Measurements from ENCODE around the gene MYH11. TPM values are rescaled to one million over a fixed set of nuclear protein-coding genes. Genes with fewer than 3 reads are reported as not detected.
A peak's percentile ranks its signal among the peaks of the same experiment; 100 is the strongest.

MYH11 gene
- total RNA-seq, 3 donors from 2014 or later: 11.7 to 144 (median 96.6) TPM

DNA sequence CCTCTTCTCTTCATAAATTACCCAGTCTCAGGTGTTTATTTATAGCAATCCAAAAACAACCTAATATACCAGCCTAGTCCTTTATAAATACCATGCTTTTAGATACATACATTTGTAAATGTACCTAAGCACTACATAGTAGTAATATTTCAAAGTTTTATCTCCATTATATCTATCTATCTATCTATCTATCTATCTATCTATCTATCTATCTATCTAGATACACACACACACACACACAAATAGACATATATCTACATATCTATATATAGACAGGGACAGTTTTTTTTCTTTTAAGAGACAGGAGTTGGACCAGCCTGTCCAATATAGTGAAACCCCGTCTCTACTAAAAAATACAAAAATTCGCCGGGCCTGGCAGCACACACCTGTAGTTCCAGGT, 25.7 kb upstream of the MYH11 start:
- Histone ChIP-seq H3K9me3 (no peaks in the 10 kb centered on the region), H3K4me3 (no peak overlapping the region), H3K27ac (no peak overlapping the region), H3K36me3 (no peaks in the 10 kb centered on the region), H3K27me3 (no peaks in the 10 kb centered on the region), H3K4me1 (peaks cover 0 to 7% of the 10 kb centered on the region in 2 donors)
- no peak for DNase-seq (ENCODE audit: low spot score in 2 of 2)
- intact Hi-C loops (cut with DNase I; ENCODE audit: low total_unique reads): loop anchor here (10.0 kb wide), 1 partner anchor 72 kb away; no protein-coding TSS in a partner anchor
- TF ChIP-seq POLR2AphosphoS5 (IDR thresholded peaks at IDR 0.05) (no peak), POLR2A (IDR thresholded peaks at IDR 0.05) (no peak)
- TF ChIP-seq, protein P1, sequence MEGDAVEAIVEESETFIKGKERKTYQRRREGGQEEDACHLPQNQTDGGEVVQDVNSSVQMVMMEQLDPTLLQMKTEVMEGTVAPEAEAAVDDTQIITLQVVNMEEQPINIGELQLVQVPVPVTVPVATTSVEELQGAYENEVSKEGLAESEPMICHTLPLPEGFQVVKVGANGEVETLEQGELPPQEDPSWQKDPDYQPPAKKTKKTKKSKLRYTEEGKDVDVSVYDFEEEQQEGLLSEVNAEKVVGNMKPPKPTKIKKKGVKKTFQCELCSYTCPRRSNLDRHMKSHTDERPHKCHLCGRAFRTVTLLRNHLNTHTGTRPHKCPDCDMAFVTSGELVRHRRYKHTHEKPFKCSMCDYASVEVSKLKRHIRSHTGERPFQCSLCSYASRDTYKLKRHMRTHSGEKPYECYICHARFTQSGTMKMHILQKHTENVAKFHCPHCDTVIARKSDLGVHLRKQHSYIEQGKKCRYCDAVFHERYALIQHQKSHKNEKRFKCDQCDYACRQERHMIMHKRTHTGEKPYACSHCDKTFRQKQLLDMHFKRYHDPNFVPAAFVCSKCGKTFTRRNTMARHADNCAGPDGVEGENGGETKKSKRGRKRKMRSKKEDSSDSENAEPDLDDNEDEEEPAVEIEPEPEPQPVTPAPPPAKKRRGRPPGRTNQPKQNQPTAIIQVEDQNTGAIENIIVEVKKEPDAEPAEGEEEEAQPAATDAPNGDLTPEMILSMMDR (IDR thresholded peaks at IDR 0.05): no peak

DNA sequence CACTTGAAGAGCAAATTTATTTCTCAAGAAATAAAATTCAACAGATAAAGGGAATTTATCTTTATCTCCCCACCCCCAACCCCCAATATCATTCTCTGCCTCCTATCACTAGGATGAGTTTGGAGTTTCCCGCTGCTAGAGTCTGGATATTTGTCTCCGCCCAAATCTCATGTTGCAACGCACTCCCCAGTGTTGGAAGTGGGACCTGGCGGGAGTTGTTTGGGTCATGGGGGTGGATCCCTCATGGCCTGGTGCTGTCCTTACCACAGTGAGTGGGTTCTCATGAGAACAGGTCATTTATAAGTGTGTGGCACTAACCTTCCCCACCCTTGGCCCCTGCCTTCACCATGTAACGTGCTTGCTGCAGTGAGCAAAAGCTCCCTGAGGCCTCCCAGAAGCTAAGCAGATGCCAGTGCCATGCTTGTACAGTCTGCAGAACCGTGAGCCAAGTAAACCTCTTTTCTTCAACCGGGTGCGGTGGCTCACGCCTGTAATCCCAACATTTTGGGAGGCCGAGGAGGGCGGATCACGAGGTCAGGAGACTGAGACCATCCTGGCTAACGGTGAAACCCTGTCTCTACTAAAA, 25.1 kb upstream of the MYH11 start:
- no peaks in the 10 kb centered on the region for H3K4me1 ChIP-seq
- no peak overlapping the region for H3K27ac ChIP-seq

DNA sequence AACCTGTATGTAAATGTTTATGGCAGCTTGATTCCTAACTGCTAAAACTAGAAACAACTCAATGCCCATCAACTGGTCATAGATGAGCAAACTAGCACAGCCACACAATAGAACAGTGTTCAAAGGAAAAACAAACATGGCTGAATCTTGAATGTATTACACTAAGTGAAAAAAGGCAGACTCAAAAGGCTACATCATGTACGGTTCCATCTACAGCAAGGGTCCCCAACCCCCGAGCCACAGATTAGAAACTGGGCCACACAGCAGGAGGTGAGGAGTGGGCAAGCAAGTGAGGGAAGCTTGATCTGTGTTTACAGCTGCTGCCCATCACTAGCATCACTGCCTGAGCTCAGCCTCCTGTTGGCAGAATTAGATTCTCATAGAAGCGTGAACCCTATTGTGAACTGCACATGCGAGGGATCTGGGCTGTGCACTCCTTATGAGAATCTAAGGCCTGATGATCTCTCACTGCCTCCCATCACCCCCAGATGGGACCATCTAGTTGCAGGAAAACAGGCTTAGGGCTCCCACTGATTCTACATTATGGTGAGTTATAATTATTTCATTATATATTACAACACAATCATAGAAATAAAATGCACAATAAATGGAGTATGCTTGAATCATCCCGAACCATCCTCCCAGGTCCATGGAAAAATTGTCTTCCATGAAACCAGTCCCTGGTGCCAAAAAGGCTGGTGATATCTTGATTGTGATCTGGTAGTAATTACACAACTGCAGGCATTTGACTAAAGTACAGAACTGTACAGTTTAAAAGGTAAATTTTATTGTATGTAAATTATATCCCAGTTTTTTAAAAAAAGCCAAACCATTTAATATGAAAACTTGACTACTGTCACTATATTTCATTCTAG, 23.8 kb upstream of the MYH11 start:
- Histone ChIP-seq H3K9me3 (no peaks in the 10 kb centered on the region), H3K27ac (no peak overlapping the region), H3K4me3 (no peak overlapping the region), H3K36me3 (no peaks in the 10 kb centered on the region), H3K4me1 (no peaks in the 10 kb centered on the region), H3K27me3 (no peaks in the 10 kb centered on the region)
- TF ChIP-seq, protein P1 (IDR thresholded peaks at IDR 0.05): no peak
- intact Hi-C loops (cut with DNase I; ENCODE audit: low total_unique reads): loop anchor here (10.0 kb wide), 1 partner anchor 74 kb away; no protein-coding TSS in a partner anchor
- DNase-seq (ENCODE audit: low spot score in 2 of 2): no peak

More for the DNA sequence above, 25.1 kb upstream of the MYH11 start:
- Histone ChIP-seq H3K9me3 (no peaks in the 10 kb centered on the region), H3K27me3 (no peaks in the 10 kb centered on the region), H3K36me3 (no peaks in the 10 kb centered on the region), H3K4me3 (no peak overlapping the region)
- no peak for DNase-seq (ENCODE audit: low spot score in 2 of 2)
- TF ChIP-seq, protein P1 (IDR thresholded peaks at IDR 0.05): no peak
- TF ChIP-seq POLR2A (IDR thresholded peaks at IDR 0.05) (no peak), POLR2AphosphoS5 (IDR thresholded peaks at IDR 0.05) (no peak)
- intact Hi-C loops (cut with DNase I; ENCODE audit: low total_unique reads): loop anchor here (10.0 kb wide), 1 partner anchor 73 kb away; no protein-coding TSS in a partner anchor

DNA sequence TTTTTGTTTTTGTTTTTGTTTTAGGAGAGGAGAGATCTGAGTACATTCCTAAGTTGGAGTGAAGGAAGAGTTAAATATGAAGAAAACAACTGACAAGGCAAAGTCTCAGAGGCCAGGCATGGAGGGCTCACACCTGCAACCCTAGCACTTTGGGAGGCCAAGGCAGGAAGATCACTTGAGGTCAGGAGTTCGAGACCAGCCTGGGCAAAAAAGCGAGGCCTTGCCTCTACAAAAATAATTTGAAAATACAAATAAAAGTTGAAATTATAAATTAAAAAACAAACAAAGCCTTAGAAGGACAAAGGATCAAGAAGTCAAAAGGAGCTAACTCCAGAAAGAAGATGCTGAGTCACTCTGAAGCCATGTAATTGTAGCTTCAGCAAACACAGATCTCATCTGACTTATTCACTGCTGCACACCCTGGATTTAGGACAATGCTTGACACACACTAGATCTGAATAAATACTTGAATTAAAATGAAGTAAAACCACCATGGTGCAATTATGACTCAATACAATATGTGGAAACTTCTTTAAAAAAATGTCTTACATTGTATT, 22.5 kb upstream of the MYH11 start:
- TF ChIP-seq POLR2AphosphoS5 (IDR thresholded peaks at IDR 0.05) (no peak), POLR2A (IDR thresholded peaks at IDR 0.05) (no peak)
- TF ChIP-seq, protein P1 (IDR thresholded peaks at IDR 0.05): no peak
- DNase-seq (ENCODE audit: low spot score in 2 of 2): no peak
- peak overlapping the region in 1 of 2 donors; percentile 8 for H3K27ac ChIP-seq
- H3K9me3 ChIP-seq: no peaks in the 10 kb centered on the region
- no peaks in the 10 kb centered on the region for H3K4me1 ChIP-seq
- intact Hi-C loops (cut with DNase I; ENCODE audit: low total_unique reads): no loop called here
- H3K36me3 ChIP-seq: no peaks in the 10 kb centered on the region
- no peaks in the 10 kb centered on the region for H3K27me3 ChIP-seq
- no peak overlapping the region for H3K4me3 ChIP-seq

DNA sequence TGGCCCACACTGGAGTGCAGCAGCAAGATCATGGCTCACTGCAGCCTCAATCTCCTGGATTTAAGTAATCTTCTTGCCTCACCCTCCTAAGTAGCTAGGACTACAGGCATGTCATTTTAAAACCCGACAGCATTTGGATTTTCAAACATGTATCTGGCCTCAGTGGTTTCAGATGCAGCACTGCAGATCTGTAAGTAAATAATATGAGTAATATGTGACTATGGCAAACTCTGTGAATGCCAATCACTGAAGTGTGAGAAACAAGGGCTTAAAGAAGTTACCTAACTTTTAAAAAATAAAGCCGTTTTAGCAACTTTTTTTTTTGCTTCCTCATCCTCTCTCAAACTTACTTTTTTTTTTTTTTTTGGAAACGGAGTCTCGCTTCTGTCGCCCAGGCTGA, 19.7 kb upstream of the MYH11 start:
- Histone ChIP-seq H3K4me1 (no peaks in the 10 kb centered on the region), H3K36me3 (no peaks in the 10 kb centered on the region), H3K9me3 (no peaks in the 10 kb centered on the region), H3K4me3 (no peak overlapping the region), H3K27ac (no peak overlapping the region), H3K27me3 (no peaks in the 10 kb centered on the region)
- intact Hi-C loops (cut with DNase I; ENCODE audit: low total_unique reads): no loop called here
- no peak for DNase-seq (ENCODE audit: low spot score in 2 of 2)
- no peak for TF ChIP-seq POLR2A (IDR thresholded peaks at IDR 0.05)
- TF ChIP-seq POLR2AphosphoS5 (IDR thresholded peaks at IDR 0.05): no peak
- TF ChIP-seq, protein P1 (IDR thresholded peaks at IDR 0.05): no peak

Data from breast epithelium (tissue), 4 donors.